HTERT RPE-1 (cell line): ENCODE results near the gene FCAR.
"Not testable (repeated sequence)": the region's sequence is repeated elsewhere in the genome, so short reads cannot be mapped to it uniquely, and the experiment has no call there.

Source experiments
- in situ Hi-C: fragments of 300-500 bp; cut with MboI; formaldehyde crosslinking; loops from 4 replicates; pipeline ENCODE4 v1.14.3; 2020; ENCODE audit warnings: low sequenced_read_pairs

Gene FCAR

DNA sequence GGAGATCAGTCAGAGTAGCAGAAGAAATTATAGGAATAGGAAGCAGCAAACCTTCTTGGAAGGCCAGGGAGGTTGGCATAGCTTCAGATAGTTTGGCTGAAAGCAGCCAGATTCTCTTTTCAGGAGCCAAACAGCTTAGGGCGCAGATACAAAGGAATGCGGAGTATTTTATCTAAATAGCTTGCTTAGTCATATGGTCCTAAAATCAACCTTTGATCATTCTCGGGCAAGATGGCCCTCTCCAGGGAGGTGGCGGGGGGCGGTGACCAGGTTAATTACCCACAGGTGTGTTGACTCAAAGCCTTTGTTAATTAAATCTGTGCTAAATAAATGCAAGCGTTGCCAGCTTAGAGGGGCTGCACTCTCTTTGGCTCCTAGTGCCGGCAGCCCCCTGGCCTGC, 19.4 kb downstream of the FCAR start:
- in situ Hi-C loops = no loop called here

DNA sequence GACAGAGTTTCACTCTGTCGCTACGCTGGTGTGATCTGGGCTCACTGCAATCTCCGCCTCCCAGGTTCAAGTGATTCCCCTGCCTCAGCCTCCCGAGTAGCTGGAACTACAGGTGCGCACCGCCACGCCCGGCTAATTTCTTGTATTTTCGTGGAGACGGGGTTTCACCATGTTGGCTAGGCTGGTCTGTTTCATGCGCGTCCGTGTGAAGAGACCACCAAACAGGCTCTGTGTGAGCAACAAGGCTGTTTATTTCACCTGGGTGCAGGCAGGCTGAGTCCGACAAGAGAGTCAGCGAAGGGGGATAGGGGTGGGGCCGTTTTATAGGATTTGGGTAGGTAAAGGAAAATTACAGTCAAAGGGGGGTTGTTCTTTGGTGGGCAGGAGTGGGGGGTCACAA, 20.1 kb downstream of the FCAR start:
- in situ Hi-C loops = not testable (repeated sequence)

DNA sequence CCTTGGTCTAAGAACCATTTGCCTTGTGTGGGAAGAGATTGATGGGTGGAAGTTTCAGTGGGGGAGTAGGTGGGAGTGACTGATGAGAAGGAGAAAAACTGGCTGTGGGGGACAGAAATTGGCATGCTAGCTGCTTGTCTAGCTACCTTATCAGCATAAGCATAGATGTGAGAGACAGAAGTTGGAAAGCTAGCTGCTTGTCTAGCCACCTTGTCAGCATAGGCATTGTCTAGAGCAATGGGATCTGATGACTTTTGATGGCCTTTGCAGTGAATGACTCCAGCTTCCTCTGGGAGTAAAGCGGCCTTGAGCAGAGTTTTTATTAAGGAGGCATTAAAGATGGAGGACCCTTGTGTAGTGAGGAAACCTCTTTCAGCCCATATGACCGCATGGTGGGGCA, 22.0 kb downstream of the FCAR start:
- in situ Hi-C loops = no loop called here

DNA sequence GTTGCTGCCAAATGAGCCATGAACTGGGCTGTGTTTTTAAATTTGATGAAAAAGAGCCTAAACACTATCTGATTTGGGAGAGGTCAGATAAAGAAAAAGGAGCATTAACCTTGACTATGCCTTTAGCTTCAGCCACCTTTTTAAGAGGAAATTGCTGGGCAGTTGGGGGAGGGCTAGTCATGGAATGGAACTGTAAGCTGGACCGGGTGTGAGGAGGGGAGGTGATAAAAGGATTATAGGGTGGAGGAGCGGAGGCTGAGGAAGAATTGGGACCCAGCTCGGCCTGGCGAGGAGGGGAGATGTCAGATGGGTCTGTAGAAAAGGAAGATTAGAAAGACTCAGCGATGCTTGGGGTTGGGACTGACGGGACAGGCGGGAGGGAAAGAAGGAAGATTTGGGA, 24.6 kb downstream of the FCAR start:
- in situ Hi-C loops = not testable (repeated sequence)

DNA sequence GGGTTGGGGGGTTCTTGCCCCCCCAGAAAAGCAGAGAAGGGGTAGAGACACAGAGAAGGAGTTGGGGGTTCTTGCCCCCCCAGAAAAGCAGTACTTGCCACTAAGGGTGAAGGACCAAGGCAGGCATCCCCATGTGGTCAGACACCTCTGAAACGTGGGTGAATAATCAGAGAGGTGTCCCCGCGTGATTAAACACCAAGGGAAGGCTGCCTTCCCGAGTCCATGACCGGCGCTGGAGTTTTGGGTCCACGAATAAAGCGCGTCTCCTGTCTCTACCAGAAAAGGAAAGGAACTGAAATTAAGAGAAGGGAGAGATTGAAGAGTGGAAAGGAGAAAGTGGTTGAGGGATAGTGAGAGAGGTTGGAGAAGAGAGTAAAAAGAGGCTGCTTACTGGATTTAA, 25.6 kb downstream of the FCAR start:
- in situ Hi-C loops = not testable (repeated sequence)

DNA sequence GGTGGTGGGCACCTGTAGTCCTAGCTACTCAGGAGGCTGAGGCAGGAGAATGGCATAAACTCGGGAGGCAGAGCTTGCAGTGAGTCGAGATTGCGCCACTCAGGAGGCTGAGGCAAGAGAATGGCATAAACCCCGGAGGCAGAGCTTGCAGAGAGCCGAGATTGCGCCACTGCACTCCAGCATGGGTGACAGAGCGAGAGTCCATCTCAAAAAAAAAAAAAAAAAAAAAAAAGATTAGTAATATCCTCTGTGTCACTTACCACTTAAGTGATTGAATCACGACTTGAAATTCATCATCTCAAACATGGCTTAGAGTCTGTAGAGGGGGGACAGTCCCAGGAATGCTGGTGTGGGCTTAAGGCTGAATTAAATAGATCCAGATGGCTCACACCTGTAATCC, 27.1 kb downstream of the FCAR start:
- in situ Hi-C loops = not testable (repeated sequence)

DNA sequence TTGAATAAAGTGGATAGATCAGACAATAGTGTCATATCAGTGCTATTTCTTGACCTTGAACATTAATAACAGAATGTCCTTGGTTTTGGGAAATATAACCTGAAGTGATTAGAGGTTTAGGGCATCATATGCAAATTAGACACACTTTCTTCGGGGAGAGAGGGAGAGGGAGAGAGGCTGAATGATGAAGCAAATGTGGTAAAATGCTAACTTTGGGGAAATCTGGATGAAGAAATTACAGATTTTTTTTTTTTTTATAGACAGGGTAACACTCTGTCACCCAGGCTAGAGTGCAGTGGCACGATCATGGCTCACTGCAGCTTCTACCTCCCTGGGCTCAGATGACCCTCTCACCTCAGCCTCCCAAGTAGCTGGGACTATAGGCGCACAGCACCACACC, 28.0 kb downstream of the FCAR start:
- in situ Hi-C loops = no loop called here

DNA sequence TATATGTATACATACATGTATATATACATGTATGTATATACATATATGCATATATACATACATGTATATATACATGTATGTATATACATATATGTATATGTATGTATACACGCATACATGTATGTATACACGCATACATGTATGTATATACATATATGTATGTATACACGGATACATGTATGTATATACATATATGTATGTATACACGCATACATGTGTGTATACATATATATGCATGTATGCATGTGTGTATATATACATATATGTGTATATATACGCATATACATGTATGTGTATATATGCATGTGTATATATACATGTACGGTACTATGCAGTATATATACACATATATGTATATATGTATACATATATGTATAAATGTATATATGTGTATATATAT, 29.3 kb downstream of the FCAR start:
- in situ Hi-C loops = no loop called here

DNA sequence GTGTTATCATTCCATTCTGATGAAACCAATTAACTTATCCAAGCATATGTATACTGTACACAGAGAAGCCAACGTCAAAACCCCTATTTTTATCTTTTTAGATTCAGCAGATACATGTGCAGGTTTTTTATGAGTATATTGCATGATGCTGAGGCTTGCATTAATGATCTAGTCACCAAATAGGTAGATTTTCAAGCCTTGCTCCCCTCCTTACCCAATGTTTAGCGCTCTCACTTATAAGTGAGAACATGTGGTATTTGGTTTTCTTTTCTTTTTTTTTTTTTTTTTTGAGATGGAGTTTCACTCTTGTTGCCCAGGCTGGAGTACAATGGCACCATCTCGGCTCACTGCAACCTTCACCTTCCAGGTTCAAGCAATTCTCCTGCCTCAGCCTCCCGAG, 30.2 kb downstream of the FCAR start:
- in situ Hi-C loops = not testable (repeated sequence)

DNA sequence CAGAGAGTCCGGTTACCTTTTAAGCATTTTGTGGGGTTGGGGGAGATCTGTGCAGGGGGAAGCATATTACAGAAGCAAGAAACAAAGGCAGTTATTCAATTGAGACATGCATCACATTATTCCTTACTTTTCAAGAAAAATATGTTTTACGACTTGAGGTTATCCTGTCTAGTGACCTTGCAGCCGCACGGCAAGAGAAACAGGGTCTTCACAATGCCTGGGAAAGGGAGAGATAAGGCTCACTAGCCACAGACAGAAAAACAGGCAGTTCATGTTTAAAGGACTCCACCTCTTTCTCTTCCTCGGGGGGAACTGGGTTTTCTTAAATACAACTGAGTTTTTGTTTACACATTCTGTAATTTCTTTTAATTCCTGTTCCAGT, 31.4 kb downstream of the FCAR start:
- in situ Hi-C loops = no loop called here

DNA sequence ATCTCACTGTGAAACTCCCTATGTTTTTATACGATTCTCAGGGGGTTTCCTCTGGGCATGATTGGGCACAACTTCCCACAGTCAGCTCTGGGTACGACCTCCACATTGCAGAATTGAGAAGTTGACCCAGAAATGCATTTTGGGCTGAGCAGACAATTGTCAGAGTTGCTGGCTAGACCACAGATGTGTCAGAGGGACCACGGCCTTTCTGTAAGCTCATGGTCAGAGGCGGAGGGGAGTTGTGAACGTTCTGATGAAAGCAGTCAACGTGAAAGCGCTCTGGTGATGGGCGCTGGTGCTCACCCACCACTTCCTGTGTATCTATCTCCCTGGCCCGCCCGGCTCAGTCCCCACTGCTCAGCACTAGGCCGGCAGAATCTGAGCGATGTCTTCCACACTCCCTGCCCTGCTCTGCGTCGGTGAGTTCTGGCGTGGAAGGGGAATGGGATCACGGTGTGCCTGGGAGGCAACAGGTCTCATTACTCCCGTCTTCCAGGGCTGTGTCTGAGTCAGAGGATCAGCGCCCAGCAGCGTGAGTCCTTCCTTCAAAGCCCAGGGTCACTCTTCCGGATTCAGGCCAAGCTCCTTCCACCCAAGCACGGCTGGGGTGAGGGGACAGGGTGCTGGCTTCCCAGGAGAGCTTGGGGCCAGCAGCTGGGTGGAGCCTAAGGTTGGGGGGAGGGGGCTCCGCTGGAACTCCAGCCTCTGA, 31.9 kb downstream of the FCAR start, which contains the start of gene NCR1:
Gene NCR1 (plus strand): TSS at position 346 of the 709 bp plus-strand sequence. CDS start 40 bp downstream, at position 386.
- in situ Hi-C loops = no loop called here

DNA sequence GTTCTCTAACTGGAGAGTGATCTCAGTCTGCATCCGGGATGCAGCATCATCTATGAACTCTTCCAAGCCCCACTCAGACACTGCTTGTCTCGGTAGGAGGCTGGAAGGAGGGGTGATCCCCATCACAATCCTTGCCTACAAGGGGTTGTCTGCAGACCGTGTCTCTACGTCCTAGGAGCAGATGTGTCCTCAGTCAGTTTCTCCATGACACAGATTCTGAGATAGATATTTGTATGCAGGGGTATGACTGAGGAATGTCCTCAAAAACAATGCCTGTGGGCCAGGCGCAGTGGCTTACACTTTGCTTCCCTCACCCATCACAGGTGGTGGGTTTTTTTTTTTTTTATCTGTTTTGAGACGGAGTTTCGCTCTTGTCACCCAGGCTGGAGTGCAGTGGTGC, 32.8 kb downstream of the FCAR start:
- in situ Hi-C loops = no loop called here

DNA sequence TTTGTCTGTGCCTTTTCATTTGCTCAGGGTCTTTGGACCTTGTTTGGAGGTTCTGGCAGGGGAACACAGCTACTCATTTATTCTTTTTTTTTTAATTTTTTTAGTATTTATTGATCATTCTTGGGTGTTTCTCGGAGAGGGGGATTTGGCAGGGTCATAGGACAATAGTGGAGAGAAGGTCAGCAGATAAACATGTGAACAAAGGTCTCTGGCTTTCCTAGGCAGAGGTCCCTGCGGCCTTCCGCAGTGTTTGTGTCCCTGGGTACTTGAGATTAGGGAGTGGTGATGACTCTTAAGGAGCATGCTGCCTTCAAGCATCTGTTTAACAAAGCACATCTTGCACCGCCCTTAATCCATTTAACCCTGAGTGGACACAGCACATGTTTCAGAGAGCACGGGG, 33.9 kb downstream of the FCAR start:
- in situ Hi-C loops = not testable (repeated sequence)

DNA sequence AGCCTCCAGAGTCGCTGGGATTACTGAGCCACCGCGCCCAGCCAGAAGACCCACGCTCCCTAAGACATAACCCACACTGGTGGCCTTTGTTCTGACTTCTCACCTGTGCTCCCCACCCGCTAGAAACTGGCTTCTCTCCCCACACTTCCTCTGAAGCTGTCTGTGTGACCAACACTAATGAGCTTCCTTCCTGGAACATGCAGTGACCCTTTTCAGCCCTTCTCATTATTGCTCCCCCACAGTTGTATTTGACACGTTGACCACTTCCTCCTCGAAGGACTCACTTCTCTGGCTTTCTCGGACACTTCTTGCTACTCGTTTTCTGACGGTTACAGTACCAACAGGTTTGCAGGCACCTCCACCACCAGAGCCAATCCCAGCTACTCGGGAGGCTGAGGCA, 42.8 kb downstream of the FCAR start:
- in situ Hi-C loops = no loop called here

DNA sequence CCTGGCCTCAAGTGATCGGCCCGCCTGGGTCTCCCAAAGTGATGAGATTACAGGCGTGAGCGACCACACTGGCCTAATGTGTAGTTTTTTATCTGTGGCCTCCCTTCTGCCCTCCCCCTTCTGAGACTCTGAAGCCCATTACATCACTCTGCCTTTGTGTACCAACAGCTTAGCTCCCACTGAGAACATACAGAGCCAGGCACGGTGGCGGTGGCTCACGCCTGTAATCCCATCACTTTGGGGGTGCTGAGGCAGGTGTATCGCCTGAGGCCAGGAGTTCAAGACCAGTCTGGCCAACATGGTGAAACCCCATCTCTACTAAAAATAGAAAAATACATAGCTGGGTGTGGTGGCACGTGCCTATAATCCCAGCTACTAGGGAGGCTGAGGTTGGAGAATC, 44.5 kb downstream of the FCAR start:
- in situ Hi-C loops = no loop called here

DNA sequence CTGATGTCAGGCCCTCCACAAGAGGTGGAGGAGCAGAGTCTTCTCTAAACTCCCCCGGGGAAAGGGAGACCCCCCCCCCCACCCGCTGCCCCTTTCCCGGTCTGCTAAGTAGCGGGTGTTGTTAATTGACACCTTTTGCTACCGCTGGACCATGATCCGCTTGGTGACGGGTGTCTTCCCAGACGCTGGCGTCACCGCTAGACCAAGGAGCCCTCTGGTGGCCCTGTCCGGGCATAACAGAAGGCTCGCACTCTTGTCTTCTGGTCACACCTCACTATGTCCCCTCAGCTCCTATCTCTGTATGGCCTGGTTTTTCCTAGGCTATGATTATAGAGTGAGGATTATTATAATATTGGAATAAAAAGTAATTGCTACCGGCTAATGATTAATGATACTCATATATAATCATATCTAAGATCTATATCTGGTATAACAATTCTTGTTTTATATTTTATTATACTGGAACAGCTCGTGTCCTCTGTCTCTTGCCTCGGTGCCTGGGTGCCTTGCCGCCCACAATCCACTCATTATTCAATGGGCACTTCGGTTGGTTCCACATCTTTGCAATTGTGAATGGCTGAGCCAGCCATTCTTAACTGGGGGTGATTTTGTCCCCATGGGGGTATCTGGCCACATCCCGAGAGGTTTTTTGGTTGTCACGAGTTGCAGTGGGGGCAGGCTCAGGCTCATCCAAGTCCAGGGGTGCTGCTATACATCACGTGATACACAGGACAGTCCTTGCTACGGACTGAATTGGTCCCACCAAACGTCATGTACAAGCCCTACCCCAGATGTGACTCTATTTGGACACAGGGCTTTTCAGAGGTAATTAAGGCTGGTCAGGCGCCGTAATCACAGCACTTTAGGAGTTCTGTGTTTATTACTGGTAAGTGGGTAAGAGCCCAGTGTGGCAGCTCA, 45.9 kb downstream of the FCAR start:
- in situ Hi-C loops = not testable (repeated sequence)

DNA sequence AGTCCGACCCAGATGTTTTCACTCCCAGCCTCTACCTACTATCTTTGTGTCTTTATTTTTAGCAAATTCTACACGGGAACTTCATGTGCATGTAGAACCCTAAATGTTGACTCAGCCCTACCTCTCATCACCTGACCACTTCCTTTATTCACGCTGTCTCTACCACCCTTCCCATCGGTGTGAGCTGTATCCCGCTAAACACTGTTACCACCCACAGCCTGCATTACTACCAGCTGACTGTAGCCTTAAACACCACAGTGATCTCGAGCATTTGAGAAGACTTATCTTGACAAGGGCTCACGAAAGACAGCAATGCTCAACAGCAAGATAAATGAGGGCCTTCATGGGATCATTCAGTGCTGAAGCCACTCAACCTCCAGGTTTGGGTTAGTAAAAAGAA, 47.0 kb downstream of the FCAR start:
- in situ Hi-C loops = no loop called here

DNA sequence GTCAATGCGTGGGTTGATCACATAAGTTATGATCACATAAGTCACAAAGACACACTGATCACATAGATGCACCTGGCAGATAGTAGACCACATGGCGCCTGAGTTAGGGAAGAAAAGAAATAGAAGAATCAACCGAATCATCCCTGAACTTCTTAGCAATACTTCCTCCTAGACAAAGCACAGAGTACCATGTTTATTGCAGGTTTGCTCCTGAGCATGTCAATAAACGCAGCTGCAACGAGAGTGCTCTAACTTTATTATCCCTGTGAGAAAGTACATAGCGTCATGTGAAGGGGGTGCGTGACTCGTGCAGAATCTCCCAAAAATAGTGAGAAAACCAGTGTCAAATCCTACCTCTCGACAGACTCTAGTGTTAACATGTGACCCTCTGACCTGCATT, 49.2 kb downstream of the FCAR start:
- in situ Hi-C loops = no loop called here

DNA sequence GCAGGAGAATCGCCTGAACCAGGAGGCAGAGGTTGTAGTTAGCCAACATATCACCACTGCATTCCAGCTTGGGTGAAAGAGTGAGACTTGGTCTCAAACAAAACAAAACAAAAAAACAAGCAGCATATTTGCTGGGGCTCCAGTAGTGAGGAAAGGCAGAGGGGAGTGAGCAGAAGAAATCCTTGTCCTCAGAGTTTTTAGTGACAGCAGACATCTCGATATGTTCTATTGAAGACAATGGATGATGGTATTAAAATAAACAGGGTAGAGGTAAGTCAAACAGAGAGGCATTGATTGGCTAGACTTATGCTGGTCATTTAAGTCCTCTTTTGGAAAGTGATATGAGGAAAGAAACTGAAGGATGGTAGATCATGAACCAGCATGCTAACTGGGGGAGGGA, 54.3 kb downstream of the FCAR start:
- in situ Hi-C loops = no loop called here

DNA sequence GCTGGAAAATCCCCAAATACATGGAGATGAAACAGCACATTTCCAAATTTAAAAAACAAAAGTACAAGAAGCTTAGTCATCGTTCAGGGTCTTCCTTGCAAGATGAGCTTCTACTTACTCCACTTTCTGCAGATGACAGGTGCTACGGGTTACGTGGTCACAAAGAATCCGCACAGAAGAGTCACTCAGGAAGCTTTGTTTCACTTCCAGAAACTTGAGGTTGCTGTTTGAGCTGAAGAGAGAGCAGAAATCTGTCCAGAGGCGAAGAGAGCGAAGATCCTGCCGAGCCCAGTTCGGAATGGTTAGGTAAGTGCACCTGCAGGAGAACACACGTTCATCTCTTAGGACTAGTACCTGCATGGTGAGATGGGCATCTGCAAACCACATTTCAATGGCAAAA, 63.9 kb downstream of the FCAR start:
- in situ Hi-C loops = no loop called here

DNA sequence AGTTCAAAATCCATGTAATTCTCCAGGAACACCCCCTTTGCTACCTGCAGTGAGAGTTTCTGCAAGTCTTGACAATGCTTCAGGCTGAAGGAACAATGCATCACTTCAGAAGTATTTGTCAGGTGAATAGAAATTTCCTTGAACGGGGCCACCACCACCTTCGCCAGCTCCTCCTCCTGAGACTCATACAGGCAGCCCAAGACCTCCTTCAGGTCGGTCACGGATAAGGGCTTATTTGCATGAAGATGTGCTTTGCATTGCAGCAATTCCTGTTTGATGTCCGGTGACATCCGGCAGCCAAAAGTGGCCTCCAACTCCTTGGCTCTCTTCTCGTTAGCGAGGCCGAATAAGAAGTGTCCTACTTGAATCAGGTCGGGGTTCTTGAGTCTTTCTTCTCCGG, 64.9 kb downstream of the FCAR start:
- in situ Hi-C loops = no loop called here

DNA sequence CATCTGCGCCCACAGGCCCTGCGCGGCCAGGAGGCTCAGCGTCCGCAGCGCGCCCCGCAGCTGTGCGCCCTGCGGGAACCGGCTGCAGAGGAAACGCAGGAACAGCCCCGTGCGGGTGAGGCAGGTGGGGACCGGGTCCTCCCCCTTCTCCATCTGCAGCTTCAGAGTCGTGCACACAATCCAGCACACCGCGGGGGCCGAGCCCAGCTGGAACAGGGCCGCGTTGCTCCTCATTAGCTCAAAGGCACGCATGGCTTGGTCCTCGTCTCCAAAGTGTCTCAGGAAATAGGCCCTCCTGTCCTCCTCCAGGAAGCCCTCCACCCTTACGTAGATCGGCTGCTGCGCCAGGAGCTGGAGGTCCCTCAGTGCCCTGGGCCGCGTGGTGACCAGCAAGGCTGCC, 65.5 kb downstream of the FCAR start:
- in situ Hi-C loops = not testable (repeated sequence)
